ENCODE measurements around the gene QSOX1.

The QSOX1 gene

DNA sequence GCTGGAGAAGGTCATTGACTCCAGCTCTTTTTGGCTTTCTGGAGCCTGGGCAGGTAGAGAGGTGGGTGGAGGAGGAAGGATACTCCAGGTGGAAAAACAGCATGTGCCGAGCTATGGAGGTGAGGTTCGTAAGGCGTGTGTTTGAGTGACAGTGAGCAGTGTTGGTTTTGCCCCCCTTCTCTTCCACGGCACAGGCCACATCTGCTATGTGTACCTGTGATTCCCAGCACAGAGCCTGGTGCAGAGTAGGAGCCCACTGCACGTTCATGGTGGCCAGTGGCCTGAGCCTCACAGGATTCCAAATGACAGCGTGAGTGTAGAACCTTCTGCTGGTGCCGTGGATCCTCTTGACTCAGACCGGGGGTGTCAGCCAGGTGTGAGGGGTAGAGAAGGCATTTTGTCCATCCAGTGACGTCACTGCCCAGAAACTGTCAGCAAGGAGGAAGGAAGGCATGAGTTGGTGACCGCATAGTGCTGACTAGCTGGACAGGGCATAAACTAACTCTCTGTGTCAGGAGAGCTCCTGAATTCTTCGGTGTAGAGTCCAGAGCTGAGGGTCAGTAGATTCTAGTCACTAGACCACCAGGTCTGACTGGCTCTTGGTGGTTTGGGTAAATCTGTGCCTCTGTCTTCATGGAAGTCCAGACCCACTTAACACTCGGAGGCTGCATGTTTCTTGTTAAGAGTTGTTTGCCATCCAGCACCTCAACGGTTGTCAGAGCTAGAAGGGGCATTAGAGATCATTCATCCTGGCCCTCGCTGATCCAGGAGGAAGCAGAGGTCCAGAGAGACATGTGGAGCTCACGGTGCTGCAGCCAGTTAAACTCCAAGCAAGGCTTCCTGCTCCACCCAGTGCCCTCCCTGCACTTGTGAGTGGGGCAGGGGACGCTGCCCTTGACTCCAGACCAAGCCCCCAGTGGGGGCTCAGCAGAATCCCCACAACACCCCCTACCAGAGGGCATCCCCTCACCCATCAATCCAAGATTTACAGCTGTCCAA is 3.8 kb downstream of the QSOX1 start:
- no peak for ATAC-seq
- Mint-ChIP-seq H3K27me3 (no peaks in the 10 kb centered on the region), H3K36me3 (peaks cover 42% of the 10 kb centered on the region), H3K9me3 (no peaks in the 10 kb centered on the region), H3K27ac (peak overlapping the region; percentile 72), H3K4me1 (peaks cover 57% of the 10 kb centered on the region), H3K4me3 (peak overlapping the region; percentile 3)

DNA sequence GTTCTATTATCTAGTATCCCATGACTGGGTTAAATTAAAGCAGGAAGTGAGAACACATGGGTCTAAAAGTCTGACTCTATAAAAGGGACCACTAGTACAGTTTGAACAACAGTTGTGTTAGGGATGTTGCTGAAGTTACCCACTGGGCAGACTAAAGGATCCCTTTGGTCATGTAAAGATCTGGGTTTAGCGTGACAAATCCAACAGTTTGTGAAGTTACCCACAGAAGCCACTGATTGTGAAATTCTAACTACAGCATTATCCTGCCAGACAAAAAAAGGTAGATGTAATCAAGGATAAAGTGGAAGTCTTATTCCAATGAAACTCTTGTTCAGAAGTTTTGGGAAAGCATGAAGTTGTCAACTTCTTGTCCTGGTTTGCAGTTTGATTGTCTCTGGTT is 5.7 kb downstream of the QSOX1 start:
- Mint-ChIP-seq H3K36me3 (peaks cover 57% of the 10 kb centered on the region), H3K27me3 (no peaks in the 10 kb centered on the region), H3K4me3 (no peak overlapping the region), H3K27ac (no peak overlapping the region), H3K4me1 (peaks cover 64% of the 10 kb centered on the region), H3K9me3 (no peaks in the 10 kb centered on the region)
- ATAC-seq: no peak

DNA sequence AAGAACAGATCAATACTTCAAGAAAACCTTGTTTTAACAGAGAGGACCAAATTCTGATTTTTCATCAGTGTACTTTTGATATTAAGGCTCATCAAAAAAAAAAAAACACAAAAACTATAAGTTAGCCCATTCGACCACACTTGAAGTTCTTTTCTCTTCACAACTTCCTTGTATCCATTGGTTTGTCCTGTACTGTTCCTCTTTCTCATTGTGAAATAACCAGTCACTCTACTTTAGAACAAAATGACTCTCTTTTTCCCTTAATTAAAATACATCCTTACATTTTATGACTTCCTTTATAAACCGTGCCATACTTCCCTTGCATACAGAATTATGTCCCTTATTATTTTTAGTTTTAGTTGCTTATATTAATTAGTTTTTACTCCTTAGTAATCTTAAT is 8.4 kb downstream of the QSOX1 start:
- Mint-ChIP-seq H3K36me3 (peaks cover 48% of the 10 kb centered on the region), H3K9me3 (no peaks in the 10 kb centered on the region), H3K27ac (no peak overlapping the region), H3K4me3 (no peak overlapping the region), H3K4me1 (peaks cover 43% of the 10 kb centered on the region), H3K27me3 (no peaks in the 10 kb centered on the region)
- ATAC-seq: no peak

GRCh38 chr1:180165096-180165495 is 10.4 kb downstream of the QSOX1 start:
- Mint-ChIP-seq H3K9me3 (no peaks in the 10 kb centered on the region), H3K4me3 (no peak overlapping the region), H3K27ac (no peak overlapping the region), H3K4me1 (peaks cover 24% of the 10 kb centered on the region), H3K27me3 (no peaks in the 10 kb centered on the region), H3K36me3 (peaks cover 44% of the 10 kb centered on the region)
- no peak for ATAC-seq

GRCh38 chr1:180165509-180166435 is 11.1 kb downstream of the QSOX1 start:
- H3K27ac Mint-ChIP-seq: no peak overlapping the region
- H3K9me3 Mint-ChIP-seq: no peaks in the 10 kb centered on the region
- H3K4me3 Mint-ChIP-seq: no peak overlapping the region
- H3K4me1 Mint-ChIP-seq: peaks cover 20% of the 10 kb centered on the region
- peaks cover 47% of the 10 kb centered on the region for H3K36me3 Mint-ChIP-seq
- no peaks in the 10 kb centered on the region for H3K27me3 Mint-ChIP-seq
- ATAC-seq: no peak

- ATAC-seq: no peak
- no peak overlapping the region for H3K27ac Mint-ChIP-seq
- peaks cover 20% of the 10 kb centered on the region for H3K4me1 Mint-ChIP-seq
- peaks cover 53% of the 10 kb centered on the region for H3K36me3 Mint-ChIP-seq
- H3K9me3 Mint-ChIP-seq: no peaks in the 10 kb centered on the region
- no peak overlapping the region for H3K4me3 Mint-ChIP-seq
- no peaks in the 10 kb centered on the region for H3K27me3 Mint-ChIP-seq
Observed at GRCh38 chr1:180166436-180166800, 11.7 kb downstream of the QSOX1 start.

- Mint-ChIP-seq H3K4me1 (peaks cover 20% of the 10 kb centered on the region), H3K9me3 (no peaks in the 10 kb centered on the region), H3K36me3 (peaks cover 58% of the 10 kb centered on the region), H3K27ac (no peak overlapping the region), H3K4me3 (no peak overlapping the region), H3K27me3 (no peaks in the 10 kb centered on the region)
- no peak for ATAC-seq
Observed at GRCh38 chr1:180167021-180167701, 12.5 kb downstream of the QSOX1 start.

DNA sequence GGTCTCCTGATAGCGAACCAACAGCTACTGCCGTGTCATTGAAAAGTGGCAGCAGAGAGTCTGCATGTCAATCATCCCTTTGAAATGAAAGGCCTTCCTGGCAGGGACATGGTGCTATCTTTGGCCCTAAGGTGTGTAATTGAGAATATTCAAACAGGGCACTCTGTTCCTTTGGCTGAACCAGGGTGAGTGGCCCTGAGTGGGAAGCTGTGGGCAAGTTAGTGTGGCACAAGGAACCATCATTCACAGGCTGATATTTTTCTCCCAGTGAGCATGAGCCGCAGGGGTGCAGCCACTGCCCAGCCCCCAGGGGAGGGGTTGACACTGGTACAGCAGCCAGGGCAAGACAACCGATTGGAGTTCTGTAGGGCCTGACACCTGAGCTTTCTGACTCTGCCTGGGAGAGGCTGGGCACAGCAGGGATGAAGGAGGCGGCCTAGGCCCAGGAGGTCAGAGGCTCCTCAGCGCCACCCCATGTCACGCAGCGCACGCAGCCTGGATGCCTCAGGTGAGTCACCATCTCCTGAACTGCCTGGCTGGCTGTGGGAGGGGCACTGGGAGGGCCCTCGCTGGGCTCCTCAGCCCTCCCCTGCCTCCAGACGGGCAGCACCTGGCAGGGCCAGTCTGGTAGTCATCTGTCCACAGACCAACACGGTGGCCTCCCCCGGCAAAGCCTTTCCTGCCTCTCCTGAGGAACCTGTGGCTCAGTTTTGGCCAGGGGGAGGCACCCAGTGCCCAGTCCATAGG is 13.2 kb downstream of the QSOX1 start:
- H3K4me1 Mint-ChIP-seq: peaks cover 20% of the 10 kb centered on the region
- no peaks in the 10 kb centered on the region for H3K27me3 Mint-ChIP-seq
- no peaks in the 10 kb centered on the region for H3K9me3 Mint-ChIP-seq
- no peak for ATAC-seq
- peaks cover 58% of the 10 kb centered on the region for H3K36me3 Mint-ChIP-seq
- no peak overlapping the region for H3K4me3 Mint-ChIP-seq
- no peak overlapping the region for H3K27ac Mint-ChIP-seq

DNA sequence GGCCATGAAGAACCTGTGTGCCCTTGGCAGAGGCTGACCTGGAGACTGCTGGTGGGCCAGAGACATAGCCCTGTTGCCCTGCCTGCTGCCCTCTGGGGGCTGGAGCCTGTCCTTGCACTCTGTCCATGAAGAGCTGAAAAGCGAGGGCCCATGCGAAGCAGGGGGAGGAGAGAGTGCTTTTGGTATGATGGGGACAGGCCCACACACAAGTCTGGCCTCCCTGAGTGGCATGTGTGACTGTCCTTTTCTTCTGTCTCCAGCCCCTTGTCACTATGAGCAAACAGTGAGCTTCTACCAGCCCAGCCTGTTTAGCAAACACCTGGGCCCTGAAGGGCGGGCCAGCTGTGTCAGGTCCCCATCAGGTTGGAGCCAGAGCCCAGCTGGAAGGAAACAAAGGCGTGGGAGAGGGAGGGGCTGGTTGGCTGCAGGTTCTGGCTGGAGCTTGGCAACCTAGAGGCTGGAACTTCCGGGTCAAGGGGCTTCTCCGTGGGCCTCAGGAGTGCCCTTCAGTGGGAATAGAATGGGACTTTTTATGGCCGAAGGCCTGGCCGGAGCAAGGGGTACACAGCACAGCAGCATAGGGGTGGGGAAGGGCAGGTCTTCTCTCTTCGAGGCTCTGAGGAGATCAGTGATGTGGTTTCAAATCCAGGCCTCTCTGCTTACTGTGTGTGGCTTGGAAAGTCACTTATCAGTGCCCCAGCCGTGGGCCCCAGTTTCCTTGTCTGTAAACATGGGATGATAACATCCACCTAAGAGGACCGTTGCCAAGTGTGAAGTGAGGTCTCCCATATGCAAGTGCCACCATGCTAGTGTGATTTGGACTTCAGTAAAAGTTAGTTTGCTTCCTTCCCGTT is 14.3 kb downstream of the QSOX1 start:
- Mint-ChIP-seq H3K36me3 (peaks cover 59% of the 10 kb centered on the region), H3K9me3 (no peaks in the 10 kb centered on the region), H3K27me3 (no peaks in the 10 kb centered on the region), H3K27ac (no peak overlapping the region), H3K4me1 (peaks cover 14% of the 10 kb centered on the region), H3K4me3 (no peak overlapping the region)
- ATAC-seq: peak; percentile 62

GRCh38 chr1:180169640-180170195 is 15.0 kb downstream of the QSOX1 start:
- Mint-ChIP-seq H3K4me1 (peaks cover 9% of the 10 kb centered on the region), H3K36me3 (peaks cover 54% of the 10 kb centered on the region), H3K9me3 (no peaks in the 10 kb centered on the region), H3K27ac (no peak overlapping the region), H3K27me3 (no peaks in the 10 kb centered on the region), H3K4me3 (no peak overlapping the region)
- no peak for ATAC-seq

DNA sequence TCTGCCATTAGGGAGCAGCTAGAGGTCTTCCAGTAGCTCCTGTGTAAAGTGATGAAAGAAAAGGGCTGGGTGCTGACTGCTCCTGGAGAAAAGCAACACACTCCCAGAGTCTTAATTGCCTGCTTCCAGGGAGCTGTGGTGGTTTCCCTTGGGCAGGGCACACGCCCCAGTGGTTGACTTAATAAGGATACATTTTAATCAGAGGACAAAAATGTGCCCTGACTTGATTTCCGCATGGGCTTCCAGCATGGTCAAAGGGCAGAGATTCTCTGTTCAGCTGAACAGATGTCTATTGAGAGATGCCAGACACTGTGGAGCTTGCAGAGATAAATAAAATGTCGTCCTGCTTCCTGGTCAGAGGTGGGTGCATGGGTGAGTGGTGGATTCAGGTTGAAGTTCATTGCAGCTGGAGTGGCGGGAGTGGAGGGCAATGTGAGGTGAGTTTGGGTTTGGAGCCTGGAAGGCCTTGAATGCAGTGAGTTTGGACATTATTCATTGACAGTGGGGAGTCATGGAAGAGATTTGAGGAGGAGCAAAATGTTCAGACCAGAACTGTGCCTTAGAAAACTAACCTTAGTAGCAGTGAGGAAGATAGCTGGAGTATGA is 16.0 kb downstream of the QSOX1 start:
- Mint-ChIP-seq H3K4me1 (peaks cover 3% of the 10 kb centered on the region), H3K27ac (no peak overlapping the region), H3K36me3 (peaks cover 49% of the 10 kb centered on the region), H3K9me3 (no peaks in the 10 kb centered on the region), H3K4me3 (no peak overlapping the region), H3K27me3 (no peaks in the 10 kb centered on the region)
- ATAC-seq: no peak

DNA sequence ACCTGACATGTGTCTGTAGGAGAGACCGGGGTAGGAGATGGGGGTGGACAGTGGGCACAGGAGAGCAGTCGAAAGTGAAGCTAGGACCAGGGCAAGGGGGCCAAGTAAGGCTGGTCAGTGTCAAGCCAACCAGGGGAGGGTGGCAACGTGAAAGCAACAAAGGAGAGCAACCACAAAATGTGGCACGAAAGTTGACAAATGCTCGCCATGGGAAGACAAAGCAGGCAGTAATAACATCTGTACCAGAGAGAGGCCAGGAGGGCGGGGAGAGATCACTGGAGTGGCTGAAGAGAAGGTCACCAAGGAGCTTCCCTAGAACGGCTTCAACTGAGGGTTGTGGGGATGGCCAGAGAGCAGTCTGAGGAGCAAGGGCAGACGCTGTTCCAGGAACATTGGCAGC is 17.0 kb downstream of the QSOX1 start:
- Mint-ChIP-seq H3K27me3 (no peaks in the 10 kb centered on the region), H3K36me3 (peaks cover 45% of the 10 kb centered on the region), H3K27ac (no peak overlapping the region), H3K4me3 (no peak overlapping the region), H3K9me3 (no peaks in the 10 kb centered on the region), H3K4me1 (no peaks in the 10 kb centered on the region)
- ATAC-seq: no peak

GRCh38 chr1:180173451-180173850 is 18.8 kb downstream of the QSOX1 start:
- H3K36me3 Mint-ChIP-seq: peaks cover 55% of the 10 kb centered on the region
- no peaks in the 10 kb centered on the region for H3K9me3 Mint-ChIP-seq
- no peak overlapping the region for H3K4me3 Mint-ChIP-seq
- ATAC-seq: no peak
- H3K4me1 Mint-ChIP-seq: peaks cover 4% of the 10 kb centered on the region
- no peak overlapping the region for H3K27ac Mint-ChIP-seq
- no peaks in the 10 kb centered on the region for H3K27me3 Mint-ChIP-seq

Data from stimulated activated memory B cell treated with anti-CD40 and anti-IgM and Interleukin-4, amounts not matched to agents 10 μg/mL and 1 μg/mL and 100 μg/mL, for 72 hours (primary cell).